Thoracic aorta endothelial cell (primary cell): Measurements from ENCODE around the gene AURKA. TPM values are rescaled to one million over a fixed set of nuclear protein-coding genes. Genes with fewer than 3 reads are reported as not detected.

ENCODE experiments used
- total RNA-seq: library from RNA; depleted of rRNA; stranded (reverse); fragments of >200 nt; gene quantifications from 2 replicates; pipeline ENCODE4 v1.2.3, GENCODE V29; 2012

The AURKA gene
- total RNA-seq = 50.0 and 90.5 TPM in 2 replicates

GRCh38 chr20:56392132-56392880 lies at the start of gene AURKA, which contains the start of gene CSTF1:
Gene AURKA (minus strand): TSS chr20:56392215. CDS start chr20:56388197, 4,018 bp downstream.
Gene CSTF1 (plus strand): TSS chr20:56392645. CDS start chr20:56395553, 2,908 bp downstream.

DNA sequence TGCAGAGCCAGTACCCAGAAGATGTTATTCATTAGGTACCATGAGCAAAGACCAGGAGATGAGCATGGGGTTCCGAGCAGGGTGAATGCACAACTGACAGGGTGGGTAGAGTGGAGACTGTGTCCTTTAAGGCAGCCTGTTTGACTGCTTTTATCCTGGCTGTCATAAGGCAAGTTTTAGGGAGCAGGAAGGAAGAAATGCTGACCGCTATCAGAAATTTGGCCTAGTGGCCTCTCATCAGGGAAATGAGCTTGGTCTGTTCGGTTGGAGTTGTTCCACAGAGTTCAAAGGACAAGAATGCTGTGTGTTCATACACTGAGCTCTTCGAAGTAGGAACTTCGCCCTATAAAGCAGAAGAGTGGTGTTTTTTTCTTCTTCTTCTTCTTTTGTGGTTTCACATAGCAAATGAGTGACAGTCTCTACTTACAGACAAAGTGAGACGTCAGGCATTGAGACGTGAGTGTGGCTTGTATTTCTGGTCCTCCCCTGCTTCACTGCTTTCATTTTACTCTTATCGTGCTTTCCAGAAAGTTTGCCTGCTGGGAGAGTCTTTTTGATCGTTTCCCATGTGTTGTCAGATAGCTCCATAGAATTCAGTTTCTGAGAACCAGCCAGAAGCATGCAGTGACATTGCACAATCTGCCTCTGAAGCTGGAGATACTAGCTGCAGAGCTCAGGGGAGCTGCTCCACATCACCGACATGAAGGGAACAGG lies 19.9 kb upstream of the AURKA start, which contains the start of gene CASS4:
Gene CASS4 (plus strand): TSS at position 502 of the 714 bp plus-strand sequence. CDS start 199 bp downstream, at position 701.

DNA sequence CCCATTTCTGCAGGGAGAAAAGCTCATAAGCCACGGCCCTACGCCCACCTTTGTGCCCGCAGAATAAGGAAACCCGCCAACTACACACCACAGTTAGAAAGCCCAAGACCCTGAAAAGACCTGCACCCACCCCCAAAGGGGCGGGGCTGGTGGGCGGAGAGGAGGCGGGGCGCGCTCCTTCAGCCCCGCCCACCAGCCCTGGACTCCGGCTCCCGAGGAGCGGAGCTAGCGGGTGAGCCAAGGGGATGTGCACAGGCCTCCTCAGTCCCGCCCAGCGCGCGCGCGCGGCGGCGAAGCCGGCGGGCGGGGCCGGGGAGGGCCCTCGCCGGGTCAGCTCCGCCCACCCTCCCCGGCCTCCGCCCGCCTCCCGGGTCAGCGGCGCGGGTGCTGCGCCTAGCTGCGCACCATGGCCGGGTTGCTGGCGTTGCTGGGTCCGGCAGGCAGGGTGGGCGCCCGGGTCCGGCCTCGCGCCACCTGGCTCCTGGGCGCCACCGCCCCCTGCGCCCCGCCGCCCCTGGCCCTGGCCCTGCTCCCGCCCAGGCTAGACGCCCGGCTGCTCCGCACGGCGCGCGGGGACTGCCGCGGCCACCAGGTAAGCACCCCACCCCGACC lies 33.3 kb downstream of the AURKA start, which contains the start of gene FAM210B:
Gene FAM210B (plus strand): TSS at position 375 of the 612 bp plus-strand sequence. CDS start 32 bp downstream, at position 407.

Other genes with a start within 250 kb of the AURKA start
- gene MC3R, start 143.5 kb downstream of the AURKA start, total RNA-seq = not detected in 2 replicates
- gene FAM210B, start 33.2 kb downstream of the AURKA start, total RNA-seq = 70.9 and 73.0 TPM in 2 replicates
- 44.7 and 54.3 TPM in 2 replicates for gene CSTF1, start 430 bp upstream of the AURKA start, total RNA-seq
- gene CASS4, start 20.0 kb upstream of the AURKA start, total RNA-seq = under 0.01 TPM in 1 of 2 replicates, not detected in the other
- 64.0 and 64.7 TPM in 2 replicates for gene RTF2, start 76.4 kb upstream of the AURKA start, total RNA-seq
- not detected in 2 replicates for gene FAM209A, start 132.5 kb upstream of the AURKA start, total RNA-seq
- not detected in 2 replicates for gene FAM209B, start 141.0 kb upstream of the AURKA start, total RNA-seq
- not detected in 2 replicates for gene TFAP2C, start 237.1 kb upstream of the AURKA start, total RNA-seq